GM21786 (cell line): ENCODE results near the gene NLK.
"Not testable (repeated sequence)": the region's sequence is repeated elsewhere in the genome, so short reads cannot be mapped to it uniquely, and the experiment has no call there.

Experiments used
- ATAC-seq: cut with Tn5 transposase; IDR thresholded peaks from one replicate; pipeline ENCODE4 v1.9.1; 2021; ENCODE audit not compliant: unreplicated experiment

Gene NLK

GRCh38 chr17:28145348-28145747 is 102.9 kb downstream of the NLK start:
- ATAC-seq = no peak

- ATAC-seq = no peak
These were observed 104.5 kb downstream of the NLK start for GRCh38 chr17:28147017-28147416.

GRCh38 chr17:28151001-28151400 is 108.5 kb downstream of the NLK start:
- no peak for ATAC-seq

GRCh38 chr17:28154214-28154613 is 111.7 kb downstream of the NLK start:
- ATAC-seq = no peak

GRCh38 chr17:28155405-28155804 is 112.9 kb downstream of the NLK start:
- ATAC-seq = not testable (repeated sequence)

- no peak for ATAC-seq
These were observed 116.5 kb downstream of the NLK start for GRCh38 chr17:28159004-28159403.

GRCh38 chr17:28159924-28160323 is 117.4 kb downstream of the NLK start:
- ATAC-seq = no peak

- no peak for ATAC-seq
These were observed 118.1 kb downstream of the NLK start for GRCh38 chr17:28160610-28161009.

GRCh38 chr17:28161311-28161710 is 118.8 kb downstream of the NLK start:
- ATAC-seq = no peak

GRCh38 chr17:28166478-28166877 is 124.0 kb downstream of the NLK start:
- ATAC-seq = no peak

- ATAC-seq = no peak
These were observed 127.3 kb downstream of the NLK start for GRCh38 chr17:28169621-28170349.

GRCh38 chr17:28170771-28171170 is 128.3 kb downstream of the NLK start:
- ATAC-seq = no peak

GRCh38 chr17:28173031-28173561 is 130.6 kb downstream of the NLK start:
- ATAC-seq = no peak

- no peak for ATAC-seq
These were observed 131.3 kb downstream of the NLK start for GRCh38 chr17:28173801-28174200.

GRCh38 chr17:28174352-28175046 is 132.0 kb downstream of the NLK start:
- ATAC-seq = no peak

GRCh38 chr17:28177351-28177750 is 134.9 kb downstream of the NLK start:
- no peak for ATAC-seq

GRCh38 chr17:28178800-28179199 is 136.3 kb downstream of the NLK start:
- no peak for ATAC-seq

GRCh38 chr17:28180449-28180848 is 138.0 kb downstream of the NLK start:
- ATAC-seq = no peak

- no peak for ATAC-seq
These were observed 139.1 kb downstream of the NLK start for GRCh38 chr17:28181568-28181967.

- no peak for ATAC-seq
These were observed 140.1 kb downstream of the NLK start for GRCh38 chr17:28182559-28182958.

GRCh38 chr17:28185658-28186057 is 143.2 kb downstream of the NLK start:
- no peak for ATAC-seq

GRCh38 chr17:28186472-28186871 is 144.0 kb downstream of the NLK start:
- ATAC-seq = not testable (repeated sequence)
